HT1080 (cell line): Measurements from ENCODE around the gene SND1. TPM values are rescaled to one million over a fixed set of nuclear protein-coding genes. Genes with fewer than 3 reads are reported as not detected.

Source experiments
- DNase-seq: peaks from one replicate; pipeline ENCODE4 v3.0.0-alpha.2; 2015; ENCODE audit warnings: low read depth
- total RNA-seq: library from RNA; depleted of rRNA; stranded (reverse); fragments of >200 nt; shearing (Covaris generic); gene quantifications from 2 replicates; pipeline ENCODE4 v1.2.3, GENCODE V29; 2014

The SND1 gene
- total RNA-seq, 1 experiment from 2014 or later, result 145 TPM

- DNase-seq, result no peak
Observed at GRCh38 chr7:127798769-127799372, 146.9 kb downstream of the SND1 start.

DNA sequence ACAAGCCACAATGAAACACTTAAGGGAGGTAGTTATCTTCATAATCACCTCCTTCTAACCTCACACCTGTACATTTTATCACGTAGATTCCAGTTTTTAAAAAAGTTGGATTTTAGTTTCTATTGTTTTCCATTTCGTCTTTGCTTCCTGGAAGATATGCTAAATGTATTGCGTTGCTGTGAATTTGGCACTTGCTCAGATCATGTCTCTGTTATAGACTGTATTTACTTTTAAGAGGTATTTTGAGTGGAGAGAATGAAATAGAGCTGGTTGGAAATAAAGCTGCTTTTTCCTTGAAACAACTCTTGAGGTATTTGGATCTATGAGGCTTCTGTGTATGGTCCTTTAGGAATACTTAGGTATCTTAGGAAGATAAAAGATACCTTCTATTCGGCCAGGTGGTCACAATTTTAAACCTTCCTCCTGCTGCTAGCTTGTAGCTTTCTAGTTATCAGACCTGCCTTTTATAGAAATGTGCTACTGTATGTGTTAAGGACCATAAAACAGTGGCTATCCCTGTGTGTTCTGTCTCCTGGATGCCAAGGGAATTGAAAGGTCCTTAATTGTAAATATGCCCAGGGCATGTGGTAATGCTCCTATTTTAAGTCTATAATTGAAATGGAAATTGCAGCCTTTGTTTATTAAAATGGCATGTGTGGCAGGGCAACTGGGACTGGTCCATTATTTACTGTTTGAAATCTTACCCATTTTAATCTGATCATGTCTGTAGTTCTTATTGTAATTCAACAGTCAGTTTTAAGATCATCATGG is 147.7 kb downstream of the SND1 start:
- no peak for DNase-seq

DNA sequence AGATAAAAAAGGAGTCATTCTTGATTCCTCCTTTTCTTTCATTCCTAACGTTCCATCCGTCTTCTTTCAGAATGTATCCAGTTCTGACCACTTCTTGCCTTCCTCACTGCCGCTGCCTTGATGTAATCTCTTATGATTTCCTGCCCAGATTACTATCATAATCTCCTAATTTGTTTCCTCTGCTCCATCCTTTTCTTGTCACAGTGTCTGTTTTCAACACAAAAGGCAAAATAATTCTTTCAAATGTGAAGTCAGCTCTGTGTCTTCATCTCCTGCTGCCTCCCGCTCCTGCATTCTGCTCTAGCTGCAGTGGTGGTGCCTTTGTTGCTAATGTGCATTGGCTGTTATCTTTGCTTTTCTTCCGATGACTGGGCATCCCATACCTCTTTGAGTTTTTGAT is 150.9 kb downstream of the SND1 start:
- no peak for DNase-seq

- no peak for DNase-seq
Observed at GRCh38 chr7:127803626-127804025, 151.6 kb downstream of the SND1 start.

- DNase-seq, result no peak
Observed at GRCh38 chr7:127807340-127807739, 155.3 kb downstream of the SND1 start.

DNA sequence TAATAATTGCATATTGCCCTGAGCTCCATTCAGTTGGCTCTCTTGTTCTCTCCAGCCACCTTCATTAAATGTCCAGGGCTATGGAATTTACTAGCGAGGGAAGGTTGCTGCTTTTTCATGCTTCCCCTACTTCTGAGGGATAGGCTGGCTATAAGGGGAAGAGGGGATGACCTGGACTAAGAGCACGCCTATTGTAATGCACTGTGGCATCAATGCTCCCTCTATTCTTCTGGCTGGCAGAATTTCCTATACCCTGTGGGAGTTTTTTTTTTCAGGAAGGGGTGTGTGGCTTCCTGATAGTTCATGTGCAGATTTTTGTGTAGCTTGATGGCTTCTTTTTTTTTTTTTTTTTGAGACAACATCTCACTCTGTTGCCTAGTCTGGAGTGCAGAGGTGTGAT is 155.8 kb downstream of the SND1 start:
- DNase-seq, result no peak

GRCh38 chr7:127809261-127809702 is 157.3 kb downstream of the SND1 start:
- DNase-seq, result peak; percentile 74

GRCh38 chr7:127810113-127810512 is 158.1 kb downstream of the SND1 start:
- no peak for DNase-seq

- DNase-seq, result no peak
Observed at GRCh38 chr7:127810696-127811660, 159.0 kb downstream of the SND1 start.

DNA sequence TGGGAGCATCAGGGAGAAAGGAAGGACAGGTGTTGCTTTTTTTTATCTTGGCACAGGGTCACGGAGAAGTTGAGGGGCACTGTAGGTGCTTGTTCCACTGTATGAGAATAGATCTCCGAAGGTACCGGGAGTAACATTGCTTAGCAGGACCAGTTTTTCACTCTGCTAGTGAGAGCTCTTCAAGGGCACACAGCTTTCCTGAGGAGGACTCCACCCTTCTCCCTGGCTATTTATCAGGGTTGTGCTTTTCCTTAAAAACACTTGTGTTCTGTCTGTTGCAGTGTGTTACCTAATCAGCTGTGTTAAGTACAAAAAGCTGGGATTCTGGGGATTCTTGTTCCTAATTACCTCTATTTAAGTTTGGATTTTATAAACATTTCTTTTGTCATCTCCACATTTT is 160.5 kb downstream of the SND1 start:
- no peak for DNase-seq

GRCh38 chr7:127813991-127814541 is 162.1 kb downstream of the SND1 start:
- no peak for DNase-seq

DNA sequence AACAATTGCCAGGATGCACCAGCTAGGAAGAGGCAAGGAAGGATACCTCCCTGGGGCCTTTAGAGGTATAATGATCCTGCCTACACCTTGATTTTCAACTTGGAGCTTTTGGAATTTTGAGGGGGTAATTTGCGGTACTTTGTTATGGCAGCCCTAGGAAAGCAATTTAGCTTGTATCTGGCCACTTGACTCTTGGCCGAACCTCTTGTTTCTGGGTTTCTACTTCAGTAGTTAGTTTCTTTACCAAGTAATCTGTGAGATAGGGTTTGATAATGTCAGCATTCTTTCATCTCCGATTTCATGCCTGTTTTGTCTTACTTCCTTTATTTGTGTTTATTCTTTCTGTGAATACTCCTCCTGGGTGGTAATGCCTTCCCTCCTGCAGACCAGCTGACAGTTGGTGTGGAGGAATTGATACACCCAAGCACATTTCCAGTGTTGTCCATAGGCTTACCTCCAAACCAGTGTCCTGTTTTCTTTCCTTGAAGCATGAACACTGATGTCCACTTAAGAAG is 163.7 kb downstream of the SND1 start:
- DNase-seq, result no peak

DNA sequence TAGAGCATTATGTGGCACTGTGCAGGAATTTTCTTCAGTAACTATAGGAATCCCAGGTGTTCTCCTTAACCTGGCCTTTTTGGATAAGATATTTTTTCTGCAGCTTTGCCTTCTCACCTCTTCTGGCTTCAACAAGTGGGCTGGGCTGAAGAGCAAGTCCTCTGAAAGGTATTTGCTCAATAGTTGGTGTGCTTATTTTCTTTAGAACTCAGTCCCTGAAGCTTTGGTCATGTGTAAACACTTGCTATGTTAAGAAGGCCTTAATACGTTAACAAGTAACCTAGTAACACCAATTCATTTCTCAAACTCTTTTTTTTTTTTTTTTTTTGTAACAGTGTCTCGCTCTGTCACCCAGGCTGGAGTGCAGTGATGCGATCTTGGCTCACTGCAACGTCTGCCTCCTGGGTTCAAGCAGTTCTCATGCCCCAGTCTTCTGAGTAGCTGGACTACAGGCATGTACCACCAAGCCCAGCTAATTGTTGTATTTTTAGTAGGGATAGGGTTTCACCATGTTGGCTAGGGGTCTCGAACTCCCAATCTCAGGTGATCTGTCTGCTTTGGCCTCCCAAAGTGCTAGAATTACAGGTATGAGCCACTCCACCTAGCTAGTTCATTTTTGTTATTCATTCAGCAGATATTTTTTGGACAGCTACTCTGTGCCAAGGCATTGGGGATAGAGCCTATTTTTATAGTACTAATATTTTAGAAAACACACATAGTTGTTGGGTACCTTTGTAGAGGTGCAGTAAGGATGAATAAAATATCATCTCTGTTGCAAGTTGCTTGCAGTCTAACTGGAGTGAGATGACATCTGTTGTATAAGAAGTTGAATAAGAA is 164.6 kb downstream of the SND1 start:
- no peak for DNase-seq

DNA sequence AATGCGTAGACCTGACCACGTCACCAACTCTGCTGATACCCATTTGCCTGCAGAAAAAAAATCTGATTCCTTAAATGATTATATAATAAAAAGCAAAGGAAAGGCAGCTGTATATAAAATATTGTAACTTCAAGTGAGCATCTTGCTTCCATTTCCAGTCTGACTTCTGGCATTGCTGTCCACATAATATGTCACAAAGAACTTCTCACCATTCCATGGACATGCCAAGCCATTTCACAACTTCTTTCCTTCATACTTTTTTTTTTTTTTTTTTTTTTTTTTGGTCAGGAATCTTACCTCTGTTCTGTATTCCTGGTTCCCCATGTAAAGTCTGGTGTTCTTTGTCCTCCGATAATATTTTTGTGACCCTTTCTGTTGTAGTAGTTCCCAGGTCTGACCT is 165.5 kb downstream of the SND1 start:
- no peak for DNase-seq

DNA sequence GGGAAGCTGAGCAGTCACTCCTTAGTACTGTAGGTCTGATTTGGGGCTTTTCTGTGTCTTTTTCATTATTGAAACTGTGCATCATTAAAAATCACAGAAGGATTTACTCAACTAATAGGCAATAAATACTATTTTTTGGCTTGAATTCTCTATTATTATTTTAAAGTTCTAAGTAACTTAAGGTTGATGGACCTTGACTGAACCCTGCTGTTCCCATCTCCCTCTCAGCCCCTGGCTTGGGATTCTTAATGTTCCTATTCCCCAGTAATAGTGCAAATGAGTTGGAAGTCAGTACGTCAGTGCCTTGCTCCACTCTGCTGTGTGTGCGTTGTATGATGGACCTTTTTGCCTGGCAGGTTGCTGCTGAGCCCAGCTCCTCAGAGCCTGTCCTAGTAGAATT is 166.3 kb downstream of the SND1 start:
- DNase-seq, result no peak

DNA sequence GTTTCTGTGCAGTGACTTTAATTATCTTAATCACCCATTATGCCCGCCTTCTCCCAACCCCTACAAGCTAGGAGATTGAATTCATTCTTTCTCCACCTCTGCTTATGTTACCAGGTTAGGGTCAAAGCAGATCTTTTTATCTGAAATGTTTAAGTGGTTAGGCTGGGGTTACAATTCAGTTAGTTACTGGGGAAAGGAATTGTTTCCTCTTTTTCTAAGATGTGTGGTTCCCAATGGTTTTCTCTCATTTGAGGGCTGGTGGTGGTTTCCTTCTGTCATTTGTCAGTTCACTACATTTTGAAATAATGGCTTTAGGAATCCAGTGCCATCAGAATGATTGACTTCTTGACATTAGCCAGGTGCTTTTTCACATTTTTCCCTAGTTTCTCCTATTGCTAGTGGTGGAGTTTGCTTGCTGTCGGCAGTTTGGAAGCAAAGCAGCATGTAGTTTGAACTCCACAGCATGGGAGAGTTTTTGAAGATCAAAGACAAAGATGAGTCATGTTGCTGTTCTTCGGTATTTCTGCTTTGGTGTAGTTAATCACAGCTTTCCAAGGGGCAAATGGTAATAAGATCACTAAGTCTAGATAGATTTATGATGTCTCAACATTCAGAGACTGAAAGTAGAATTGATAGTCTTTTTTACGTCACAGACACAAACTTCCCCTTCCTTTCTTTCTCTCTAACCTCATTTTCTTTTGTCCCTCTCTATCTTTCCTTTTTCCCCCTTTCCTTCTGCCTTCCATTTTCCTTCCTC is 168.2 kb downstream of the SND1 start:
- peak; percentile 74 for DNase-seq

- DNase-seq, result no peak
Observed at GRCh38 chr7:127820732-127821085, 168.7 kb downstream of the SND1 start.

GRCh38 chr7:127821146-127821545 is 169.2 kb downstream of the SND1 start:
- DNase-seq, result no peak

- no peak for DNase-seq
Observed at GRCh38 chr7:127822822-127823508, 171.0 kb downstream of the SND1 start.
